Thymus (tissue), 11 donors: Measurements from ENCODE around the gene SLC48A1. TPM values are rescaled to one million over a fixed set of nuclear protein-coding genes. Genes with fewer than 3 reads are reported as not detected.
A peak's percentile ranks its signal among the peaks of the same experiment; 100 is the strongest.

ENCODE experiments used
- DNase-seq, 9 donors: peaks; one replicate each; pipeline ENCODE4 v3.0.0-alpha.2; 2013; ENCODE audit warnings: low spot score in 9 of 9, low read depth in 6 of 9, missing footprints in 1 of 9
- H3K27ac ChIP-seq, 2 donors: one replicate each; pipeline ENCODE4 v1.5.1; 2013; ENCODE audit warnings: control low read depth in 1 of 2, low read depth in 1 of 2, low read length in 1 of 2, mild to moderate bottlenecking in 1 of 2, moderate library complexity in 1 of 2
- H3K27me3 ChIP-seq, 2 donors: one replicate each; pipeline ENCODE4 v1.5.1; 2013; ENCODE audit warnings: low read length in 1 of 2; ENCODE audit not compliant: control insufficient read depth in 2 of 2, insufficient read depth in 1 of 2
- H3K36me3 ChIP-seq, 2 donors: one replicate each; pipeline ENCODE4 v1.5.1; 2013; ENCODE audit warnings: low read length in 1 of 2, mild to moderate bottlenecking in 1 of 2, moderate library complexity in 1 of 2; ENCODE audit not compliant: control insufficient read depth in 2 of 2, insufficient read depth in 2 of 2
- H3K4me1 ChIP-seq, 2 donors: one replicate each; pipeline ENCODE4 v1.5.1; 2013; ENCODE audit warnings: low read length in 2 of 2; ENCODE audit not compliant: control insufficient read depth in 2 of 2, insufficient read depth in 2 of 2
- H3K4me3 ChIP-seq, 2 donors: one replicate each; pipeline ENCODE4 v1.5.1; 2013; ENCODE audit warnings: low read length in 2 of 2, control low read depth in 1 of 2, mild to moderate bottlenecking in 1 of 2
- H3K9me3 ChIP-seq, 2 donors: one replicate each; pipeline ENCODE4 v1.5.1; 2013; ENCODE audit warnings: low read length in 1 of 2, mild to moderate bottlenecking in 1 of 2; ENCODE audit not compliant: control insufficient read depth in 2 of 2, insufficient read depth in 1 of 2
- WGBS: extraction: QIAGEN DNeasy Blood & Tissue Kit; methylation state at CpG from one replicate; pipeline ENCODE4 v1.1.7; 2013; 5-methylcytosine and 5-hydroxymethylcytosine counted together
- polyA plus RNA-seq: library from polyadenylated mRNA; stranded (reverse); fragments of 200-250 nt; gene quantifications from one replicate; pipeline ENCODE4 v1.2.3, GENCODE V29; 2013
- total RNA-seq: library from RNA; stranded (reverse); fragments of 120-200 nt; gene quantifications from one replicate; pipeline ENCODE4 v1.2.4, GENCODE V29; 2013
- donor health status: healthy.

Gene SLC48A1
- total and polyA plus RNA-seq, 2 donors = 4.5 to 9.3 TPM

- Histone ChIP-seq H3K36me3 (peaks cover 20 to 53% of the 10 kb centered on the region in 2 donors), H3K27me3 (no peaks in the 10 kb centered on the region), H3K4me3 (peak overlapping the region; percentile 67 to 97), H3K9me3 (no peaks in the 10 kb centered on the region), H3K4me1 (peaks cover 50 to 80% of the 10 kb centered on the region in 2 donors), H3K27ac (peak overlapping the region; percentile 92 to 93)
- no peak for DNase-seq
- 42% methylated on average over 12 of the region's 12 CpGs for WGBS
Measured at GRCh38 chr12:47816403-47817271, 43.6 kb downstream of the SLC48A1 start.

- peak in 1 of 9 donors; percentile 65 for DNase-seq
- Histone ChIP-seq H3K4me1 (peaks cover 51 to 80% of the 10 kb centered on the region in 2 donors), H3K27me3 (no peaks in the 10 kb centered on the region), H3K4me3 (peak overlapping the region; percentile 67 to 97), H3K9me3 (no peaks in the 10 kb centered on the region), H3K36me3 (peaks cover 18 to 45% of the 10 kb centered on the region in 2 donors), H3K27ac (peak overlapping the region; percentile 92 to 93)
- 16% methylated on average over 7 of the region's 7 CpGs for WGBS
Measured at GRCh38 chr12:47817272-47818006, 44.4 kb downstream of the SLC48A1 start.

GRCh38 chr12:47818007-47818376 lies 45.0 kb downstream of the SLC48A1 start:
- H3K9me3 ChIP-seq = no peaks in the 10 kb centered on the region
- peak overlapping the region; percentile 92 to 93 for H3K27ac ChIP-seq
- H3K36me3 ChIP-seq = peaks cover 18 to 41% of the 10 kb centered on the region in 2 donors
- H3K4me3 ChIP-seq = peak overlapping the region; percentile 67 to 97
- no peak for DNase-seq
- 34% methylated on average over 3 of the region's 3 CpGs for WGBS
- peaks cover 53 to 81% of the 10 kb centered on the region in 2 donors for H3K4me1 ChIP-seq
- no peaks in the 10 kb centered on the region for H3K27me3 ChIP-seq

DNA sequence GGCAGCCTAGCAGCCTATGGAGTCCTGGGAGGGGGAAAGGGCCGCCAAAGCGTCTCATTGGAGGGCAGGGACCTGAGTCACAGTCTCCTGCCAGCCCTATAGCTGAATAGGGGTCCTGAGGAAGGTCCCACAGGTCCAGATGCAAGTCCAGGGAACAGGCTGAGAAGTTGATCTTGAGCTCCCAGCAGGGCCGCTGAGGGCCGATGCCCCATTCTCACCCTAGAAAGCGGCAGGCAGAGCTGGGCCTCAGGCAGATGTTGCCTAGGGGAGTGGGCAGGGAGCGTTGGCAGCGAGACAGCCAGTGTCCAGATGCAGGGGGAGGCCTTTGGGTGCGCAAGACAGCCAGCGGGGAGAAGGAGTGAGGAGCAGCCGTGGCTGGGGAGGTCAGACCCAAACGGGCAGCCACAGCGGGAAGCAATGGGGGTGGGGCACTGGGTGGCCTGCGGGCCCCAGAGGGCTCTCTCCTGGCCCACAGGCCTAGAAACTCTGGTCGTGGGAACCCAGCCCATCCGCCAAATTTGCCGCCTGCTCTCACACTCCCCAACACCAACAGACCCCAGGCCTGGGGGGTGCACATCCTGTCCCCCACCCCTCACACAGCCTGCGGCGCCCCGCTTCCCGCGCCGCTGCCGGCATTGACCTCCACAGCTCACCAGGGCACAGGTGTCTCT lies 45.6 kb downstream of the SLC48A1 start:
- no peaks in the 10 kb centered on the region for H3K27me3 ChIP-seq
- 3% methylated on average over 23 of the region's 23 CpGs for WGBS
- H3K4me3 ChIP-seq = peak overlapping the region; percentile 67 to 97
- peak overlapping the region; percentile 92 to 93 for H3K27ac ChIP-seq
- peaks cover 18 to 37% of the 10 kb centered on the region in 2 donors for H3K36me3 ChIP-seq
- DNase-seq = peak in 3 of 9 donors; percentile 68 to 84 (median 72)
- no peaks in the 10 kb centered on the region for H3K9me3 ChIP-seq
- peaks cover 57 to 82% of the 10 kb centered on the region in 2 donors for H3K4me1 ChIP-seq

DNA sequence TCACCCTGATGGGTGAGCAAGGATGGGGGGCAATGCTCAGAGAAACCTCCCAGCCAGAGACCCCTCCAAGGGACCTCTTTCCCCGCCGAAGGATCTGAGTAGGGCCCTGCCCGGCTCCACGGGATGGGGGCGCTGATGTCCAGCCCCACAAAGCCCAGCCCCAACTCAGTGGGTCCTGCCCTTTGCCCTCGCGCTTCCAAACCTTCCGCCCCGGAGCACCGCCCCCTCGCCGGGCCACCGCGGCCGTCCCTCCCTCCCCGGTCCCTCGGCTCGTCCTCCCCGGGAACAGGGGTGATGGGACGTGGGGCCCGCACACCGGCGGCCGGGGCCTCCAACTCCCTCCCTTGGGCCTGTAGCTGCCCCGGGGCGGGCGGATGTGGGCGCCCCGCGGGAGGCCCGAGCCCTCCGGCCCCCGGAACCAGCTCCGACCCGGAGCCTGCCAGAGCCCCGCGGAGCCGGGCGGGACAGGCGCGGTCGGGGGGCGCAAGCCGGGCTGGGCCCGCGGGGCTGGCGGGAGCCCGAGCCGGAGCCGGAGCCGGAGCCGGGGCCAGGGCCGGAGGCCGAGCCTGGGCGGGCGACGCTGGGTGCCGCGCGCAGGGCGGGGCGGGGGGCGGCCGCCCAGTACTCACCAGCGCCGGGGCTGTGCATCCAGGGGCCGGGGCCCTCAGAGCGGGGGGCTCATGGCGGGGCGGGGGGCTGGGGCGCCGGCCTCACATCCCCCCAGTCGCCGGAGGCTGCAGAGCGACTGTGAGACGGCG lies 46.3 kb downstream of the SLC48A1 start:
- Histone ChIP-seq H3K36me3 (peaks cover 14 to 30% of the 10 kb centered on the region in 2 donors), H3K27ac (peak overlapping the region; percentile 92 to 93), H3K9me3 (no peaks in the 10 kb centered on the region), H3K27me3 (no peaks in the 10 kb centered on the region), H3K4me3 (peak overlapping the region; percentile 74 to 97), H3K4me1 (peaks cover 55 to 82% of the 10 kb centered on the region in 2 donors)
- no peak for DNase-seq
- WGBS = under 1% methylated on average over 77 of the region's 77 CpGs

GRCh38 chr12:47819896-47820630 lies 47.0 kb downstream of the SLC48A1 start, which contains the start of gene HDAC7:
Gene HDAC7, minus strand, starts transcription at chr12:47819903. Its CDS starts 118 bp downstream, at chr12:47819785.
- peak in 3 of 9 donors; percentile 79 to 87 (median 84) for DNase-seq
- no peaks in the 10 kb centered on the region for H3K9me3 ChIP-seq
- WGBS = 1% methylated on average over 58 of the region's 58 CpGs
- peaks cover 8 to 23% of the 10 kb centered on the region in 2 donors for H3K36me3 ChIP-seq
- H3K27me3 ChIP-seq = no peaks in the 10 kb centered on the region
- peak within 1 kb of the TSS; percentile 74 to 97 for H3K4me3 ChIP-seq
- peaks cover 54 to 82% of the 10 kb centered on the region in 2 donors for H3K4me1 ChIP-seq
- H3K27ac ChIP-seq = peak within 1 kb of the TSS; percentile 92 to 94

GRCh38 chr12:47820631-47821345 lies 47.8 kb downstream of the SLC48A1 start:
- Histone ChIP-seq H3K36me3 (peaks cover 8 to 20% of the 10 kb centered on the region in 2 donors), H3K4me3 (peak overlapping the region; percentile 74 to 97), H3K9me3 (no peaks in the 10 kb centered on the region), H3K27ac (peak overlapping the region; percentile 92 to 94), H3K4me1 (peaks cover 58 to 82% of the 10 kb centered on the region in 2 donors), H3K27me3 (no peaks in the 10 kb centered on the region)
- DNase-seq = no peak
- 91% methylated on average over 17 of the region's 17 CpGs for WGBS
